Measurements from ENCODE around the gene CIAPIN1. TPM values are rescaled to one million over a fixed set of nuclear protein-coding genes. Genes with fewer than 3 reads are reported as not detected.

The CIAPIN1 gene
- total and polyA plus RNA-seq, 3 experiments from 2014 or later = 52.0 to 81.1 (median 79.0) TPM

GRCh38 chr16:57395026-57395425 is 52.2 kb downstream of the CIAPIN1 start:
- H3K27me3 Mint-ChIP-seq = peaks cover 19 to 30% of the 10 kb centered on the region in 2 donors
- H3K36me3 ChIP-seq (ENCODE audit: insufficient read depth, low read length) = no peaks in the 10 kb centered on the region
- H3K27ac ChIP-seq (ENCODE audit: low read depth, low read length) = no peak overlapping the region
- H3K4me1 ChIP-seq (ENCODE audit: insufficient read depth, low read length) = no peaks in the 10 kb centered on the region
- no peak overlapping the region for H3K4me3 Mint-ChIP-seq
- no peaks in the 10 kb centered on the region for H3K36me3 Mint-ChIP-seq
- H3K9me3 Mint-ChIP-seq = no peaks in the 10 kb centered on the region
- H3K27ac Mint-ChIP-seq = no peak overlapping the region
- no peak overlapping the region for H3K4me3 ChIP-seq (ENCODE audit: low read length)
- no peak for DNase-seq
- H3K4me1 Mint-ChIP-seq = no peaks in the 10 kb centered on the region
- ChIA-PET POLR2A (no interaction called here), CTCF (interaction anchor here (1.2 kb wide), 1 partner anchor 10 kb away, joined by 3 read pairs; no protein-coding TSS in a partner anchor)
- H3K27me3 ChIP-seq (ENCODE audit: insufficient read depth, low read length, poor library complexity, severe bottlenecking) = no peaks in the 10 kb centered on the region
- H3K9me3 ChIP-seq (ENCODE audit: low read length) = no peaks in the 10 kb centered on the region

DNA sequence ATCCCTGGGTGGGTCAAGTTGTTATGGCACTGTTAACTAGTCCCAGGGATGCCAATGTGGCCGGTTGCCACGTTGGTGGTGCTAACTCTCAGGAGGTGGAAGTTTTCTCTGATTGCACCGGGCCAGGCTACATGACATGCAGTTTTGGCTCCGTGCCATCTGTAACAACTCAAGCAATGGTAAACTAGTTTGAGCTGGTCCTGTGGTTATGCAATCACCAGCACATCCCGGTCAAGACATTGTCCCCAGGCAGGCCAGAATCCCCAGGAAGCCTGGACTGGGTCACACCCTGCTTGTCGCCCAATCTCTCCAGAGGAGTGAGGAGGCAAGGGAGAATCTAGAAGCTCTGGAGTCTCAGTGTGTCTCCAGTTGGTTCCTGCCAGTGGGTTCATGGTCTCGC is 52.7 kb downstream of the CIAPIN1 start:
- peak in 1 of 5 donors; percentile 19 for DNase-seq
- CTCF ChIA-PET = interaction anchor here (1.2 kb wide), 1 partner anchor 9 kb away, joined by 3 read pairs; no protein-coding TSS in a partner anchor
- no peaks in the 10 kb centered on the region for H3K27me3 ChIP-seq (ENCODE audit: insufficient read depth, low read length, poor library complexity, severe bottlenecking)
- no peaks in the 10 kb centered on the region for H3K9me3 Mint-ChIP-seq
- H3K4me3 Mint-ChIP-seq = no peak overlapping the region
- H3K9me3 ChIP-seq (ENCODE audit: low read length) = no peaks in the 10 kb centered on the region
- no peaks in the 10 kb centered on the region for H3K4me1 ChIP-seq (ENCODE audit: insufficient read depth, low read length)
- POLR2A ChIA-PET = no interaction called here
- no peaks in the 10 kb centered on the region for H3K4me1 Mint-ChIP-seq
- no peak overlapping the region for H3K4me3 ChIP-seq (ENCODE audit: low read length)
- no peaks in the 10 kb centered on the region for H3K36me3 ChIP-seq (ENCODE audit: insufficient read depth, low read length)
- no peak overlapping the region for H3K27ac ChIP-seq (ENCODE audit: low read depth, low read length)
- H3K27me3 Mint-ChIP-seq = peaks cover 19 to 27% of the 10 kb centered on the region in 2 donors
- H3K27ac Mint-ChIP-seq = no peak overlapping the region
- H3K36me3 Mint-ChIP-seq = no peaks in the 10 kb centered on the region

DNA sequence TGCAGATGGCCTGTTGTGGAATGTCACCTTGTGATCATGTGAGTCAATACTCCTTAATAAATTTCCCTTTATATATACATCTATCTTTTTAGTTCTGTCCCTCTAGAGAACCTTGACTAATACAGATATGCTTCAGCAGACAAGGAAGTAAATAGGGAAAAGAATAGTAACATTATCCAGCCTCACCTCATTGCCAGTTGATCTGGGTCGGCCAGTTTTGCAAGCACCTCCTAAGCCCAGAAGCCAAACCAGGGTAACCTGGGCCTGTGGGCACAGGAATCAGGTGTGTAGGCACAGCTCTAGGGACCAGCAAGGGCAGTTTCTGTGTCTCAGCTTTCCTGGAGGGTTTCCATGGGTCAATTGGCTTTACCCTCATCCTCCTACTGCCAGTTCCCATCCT is 54.5 kb downstream of the CIAPIN1 start:
- ChIA-PET POLR2A (no interaction called here), CTCF (no interaction called here)
- H3K9me3 Mint-ChIP-seq = no peaks in the 10 kb centered on the region
- Histone ChIP-seq H3K4me3 (ENCODE audit: low read length) (no peak overlapping the region), H3K27ac (ENCODE audit: low read depth, low read length) (no peak overlapping the region), H3K9me3 (ENCODE audit: low read length) (no peaks in the 10 kb centered on the region), H3K27me3 (ENCODE audit: insufficient read depth, low read length, poor library complexity, severe bottlenecking) (no peaks in the 10 kb centered on the region), H3K4me1 (ENCODE audit: insufficient read depth, low read length) (no peaks in the 10 kb centered on the region), H3K36me3 (ENCODE audit: insufficient read depth, low read length) (no peaks in the 10 kb centered on the region)
- no peak overlapping the region for H3K4me3 Mint-ChIP-seq
- no peaks in the 10 kb centered on the region for H3K36me3 Mint-ChIP-seq
- DNase-seq = peak in 1 of 5 donors; percentile 6
- no peak overlapping the region for H3K27ac Mint-ChIP-seq
- peaks cover 19 to 27% of the 10 kb centered on the region in 2 donors for H3K27me3 Mint-ChIP-seq
- no peaks in the 10 kb centered on the region for H3K4me1 Mint-ChIP-seq

DNA sequence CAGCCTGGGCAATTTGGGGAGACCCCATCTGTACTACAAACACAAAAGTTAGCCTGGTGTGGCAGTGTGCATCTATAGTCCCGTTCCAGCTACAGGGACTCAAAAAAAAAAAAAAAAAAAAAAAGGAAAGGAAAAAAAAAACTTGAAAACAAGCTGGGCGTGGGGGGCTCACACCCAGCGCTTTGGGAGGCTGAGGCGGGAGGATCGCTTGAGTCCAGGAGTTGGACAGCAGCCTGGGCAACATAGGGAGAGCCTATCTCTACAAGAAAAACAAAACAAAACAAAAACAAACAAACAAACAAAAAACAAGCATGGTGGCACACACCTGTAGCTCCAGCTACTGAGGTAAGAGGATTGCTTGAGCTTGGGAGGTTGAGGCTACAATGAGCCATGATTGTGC is 55.5 kb downstream of the CIAPIN1 start:
- H3K27ac ChIP-seq (ENCODE audit: low read depth, low read length) = no peak overlapping the region
- no peak for DNase-seq
- H3K9me3 ChIP-seq (ENCODE audit: low read length) = no peaks in the 10 kb centered on the region
- Mint-ChIP-seq H3K9me3 (no peaks in the 10 kb centered on the region), H3K4me3 (no peak overlapping the region), H3K4me1 (no peaks in the 10 kb centered on the region), H3K36me3 (no peaks in the 10 kb centered on the region), H3K27ac (no peak overlapping the region), H3K27me3 (peaks cover 19 to 27% of the 10 kb centered on the region in 2 donors)
- ChIA-PET CTCF (no interaction called here), POLR2A (no interaction called here)
- no peaks in the 10 kb centered on the region for H3K4me1 ChIP-seq (ENCODE audit: insufficient read depth, low read length)
- H3K4me3 ChIP-seq (ENCODE audit: low read length) = no peak overlapping the region
- H3K27me3 ChIP-seq (ENCODE audit: insufficient read depth, low read length, poor library complexity, severe bottlenecking) = no peaks in the 10 kb centered on the region
- H3K36me3 ChIP-seq (ENCODE audit: insufficient read depth, low read length) = no peaks in the 10 kb centered on the region

- Mint-ChIP-seq H3K4me1 (peaks cover 0 to 4% (median 2%) of the 10 kb centered on the region in 3 donors), H3K27me3 (peaks cover 18 to 24% of the 10 kb centered on the region in 2 donors), H3K9me3 (no peaks in the 10 kb centered on the region), H3K36me3 (no peaks in the 10 kb centered on the region), H3K4me3 (no peak overlapping the region), H3K27ac (no peak overlapping the region)
- Histone ChIP-seq H3K27ac (ENCODE audit: low read depth, low read length) (no peak overlapping the region), H3K4me3 (ENCODE audit: low read length) (no peak overlapping the region), H3K27me3 (ENCODE audit: insufficient read depth, low read length, poor library complexity, severe bottlenecking) (no peaks in the 10 kb centered on the region), H3K9me3 (ENCODE audit: low read length) (no peaks in the 10 kb centered on the region), H3K4me1 (ENCODE audit: insufficient read depth, low read length) (no peaks in the 10 kb centered on the region), H3K36me3 (ENCODE audit: insufficient read depth, low read length) (no peaks in the 10 kb centered on the region)
- DNase-seq = peak in 1 of 5 donors; percentile 1
- CTCF ChIA-PET = no interaction called here
- POLR2A ChIA-PET = no interaction called here
Observed at GRCh38 chr16:57391300-57391699, 55.9 kb downstream of the CIAPIN1 start.

- no peak overlapping the region for H3K4me3 ChIP-seq (ENCODE audit: low read length)
- H3K4me1 Mint-ChIP-seq = peaks cover 0 to 4% (median 2%) of the 10 kb centered on the region in 3 donors
- no peaks in the 10 kb centered on the region for H3K9me3 ChIP-seq (ENCODE audit: low read length)
- POLR2A ChIA-PET = no interaction called here
- peaks cover 0 to under 1% (median 0%) of the 10 kb centered on the region in 3 donors for H3K36me3 Mint-ChIP-seq
- H3K4me3 Mint-ChIP-seq = no peak overlapping the region
- no peaks in the 10 kb centered on the region for H3K27me3 ChIP-seq (ENCODE audit: insufficient read depth, low read length, poor library complexity, severe bottlenecking)
- no peaks in the 10 kb centered on the region for H3K36me3 ChIP-seq (ENCODE audit: insufficient read depth, low read length)
- peaks cover 14 to 20% of the 10 kb centered on the region in 2 donors for H3K27me3 Mint-ChIP-seq
- peak in 1 of 5 donors; percentile 8 for DNase-seq
- no peak overlapping the region for H3K27ac Mint-ChIP-seq
- CTCF ChIA-PET = no interaction called here
- H3K4me1 ChIP-seq (ENCODE audit: insufficient read depth, low read length) = no peaks in the 10 kb centered on the region
- no peak overlapping the region for H3K27ac ChIP-seq (ENCODE audit: low read depth, low read length)
- no peaks in the 10 kb centered on the region for H3K9me3 Mint-ChIP-seq
Observed at GRCh38 chr16:57390636-57391295, 56.4 kb downstream of the CIAPIN1 start.

DNA sequence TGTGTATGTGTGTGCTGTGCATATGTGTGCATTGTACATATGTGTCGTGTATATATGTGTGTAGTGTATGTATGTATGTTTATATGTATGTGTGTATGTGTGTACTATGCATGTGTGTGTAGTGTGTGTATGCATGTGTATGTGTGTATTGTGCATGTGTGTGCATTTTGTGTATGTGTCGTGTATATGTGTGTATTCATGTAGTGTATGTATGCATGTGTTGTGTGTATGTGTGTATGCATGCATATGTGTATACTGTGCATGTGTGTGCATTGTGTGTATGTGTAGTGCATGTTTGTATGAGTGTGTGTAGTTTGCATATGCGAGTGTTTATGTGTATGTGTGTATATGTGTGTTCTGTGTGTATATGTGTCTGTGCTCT is 58.1 kb downstream of the CIAPIN1 start:
- Histone ChIP-seq H3K27ac (ENCODE audit: low read depth, low read length) (no peak overlapping the region), H3K4me3 (ENCODE audit: low read length) (no peak overlapping the region), H3K36me3 (ENCODE audit: insufficient read depth, low read length) (no peaks in the 10 kb centered on the region), H3K4me1 (ENCODE audit: insufficient read depth, low read length) (no peaks in the 10 kb centered on the region), H3K9me3 (ENCODE audit: low read length) (no peaks in the 10 kb centered on the region), H3K27me3 (ENCODE audit: insufficient read depth, low read length, poor library complexity, severe bottlenecking) (no peaks in the 10 kb centered on the region)
- ChIA-PET CTCF (no interaction called here), POLR2A (no interaction called here)
- Mint-ChIP-seq H3K9me3 (no peaks in the 10 kb centered on the region), H3K4me1 (peaks cover 0 to 4% (median 2%) of the 10 kb centered on the region in 3 donors), H3K36me3 (peaks cover 0 to 1% (median 0%) of the 10 kb centered on the region in 3 donors), H3K27me3 (peaks cover 11 to 14% of the 10 kb centered on the region in 2 donors), H3K27ac (no peak overlapping the region), H3K4me3 (no peak overlapping the region)
- no peak for DNase-seq

DNA sequence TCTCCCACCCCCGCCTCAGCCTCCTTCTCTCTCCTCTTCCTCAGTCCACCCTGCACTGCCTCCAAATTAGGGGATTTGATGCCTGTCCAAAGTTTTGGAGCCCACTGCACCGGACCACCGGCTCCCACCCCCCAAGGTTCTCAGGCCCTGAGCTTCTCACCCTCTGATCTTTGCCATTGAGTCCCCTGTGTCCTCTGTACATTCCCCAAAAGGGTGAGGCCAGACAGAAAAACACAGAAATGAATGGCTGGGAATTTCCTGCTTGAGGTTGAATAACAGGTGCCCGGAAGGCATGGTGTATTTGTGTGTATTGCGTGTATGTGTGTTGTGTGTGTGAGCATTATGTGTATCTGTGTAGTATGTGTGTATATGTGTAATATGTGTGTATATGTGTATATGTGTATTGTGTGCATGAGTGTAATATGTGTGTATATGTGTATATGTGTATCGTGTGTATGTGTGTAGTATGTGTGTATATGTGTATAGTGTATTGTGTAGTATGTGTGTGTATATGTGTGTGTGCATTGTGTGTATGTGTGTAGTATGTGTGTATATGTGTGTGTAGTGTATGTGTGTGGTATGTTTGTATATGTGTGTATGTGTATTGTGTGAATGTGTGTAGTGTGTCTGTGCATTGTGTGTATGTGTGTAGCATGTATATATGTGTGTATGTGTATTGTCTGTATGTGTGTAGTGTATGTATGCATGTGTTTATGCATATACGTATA is 58.7 kb downstream of the CIAPIN1 start:
- peak in 1 of 5 donors; percentile 24 for DNase-seq
- no peaks in the 10 kb centered on the region for H3K4me1 ChIP-seq (ENCODE audit: insufficient read depth, low read length)
- H3K36me3 Mint-ChIP-seq = peaks cover 0 to 1% (median 0%) of the 10 kb centered on the region in 3 donors
- peak overlapping the region in 1 of 8 donors; percentile 3 for H3K27ac Mint-ChIP-seq
- H3K4me1 Mint-ChIP-seq = peaks cover 0 to 4% (median 2%) of the 10 kb centered on the region in 3 donors
- no peak overlapping the region for H3K4me3 Mint-ChIP-seq
- no peak overlapping the region for H3K27ac ChIP-seq (ENCODE audit: low read depth, low read length)
- peaks cover 7 to 8% of the 10 kb centered on the region in 2 donors for H3K27me3 Mint-ChIP-seq
- H3K4me3 ChIP-seq (ENCODE audit: low read length) = no peak overlapping the region
- H3K36me3 ChIP-seq (ENCODE audit: insufficient read depth, low read length) = no peaks in the 10 kb centered on the region
- H3K27me3 ChIP-seq (ENCODE audit: insufficient read depth, low read length, poor library complexity, severe bottlenecking) = no peaks in the 10 kb centered on the region
- ChIA-PET POLR2A (no interaction called here), CTCF (no interaction called here)
- no peaks in the 10 kb centered on the region for H3K9me3 Mint-ChIP-seq
- no peaks in the 10 kb centered on the region for H3K9me3 ChIP-seq (ENCODE audit: low read length)
